HG03571 (cell line): ENCODE results near the gene ABCD1.

ENCODE experiments used
- ATAC-seq: cut with Tn5 transposase; IDR thresholded peaks from one replicate; pipeline ENCODE4 v1.9.1; 2021; ENCODE audit not compliant: unreplicated experiment

The ABCD1 gene

GRCh38 chrX:153773218-153773611 is 48.6 kb downstream of the ABCD1 start:
- no peak for ATAC-seq

DNA sequence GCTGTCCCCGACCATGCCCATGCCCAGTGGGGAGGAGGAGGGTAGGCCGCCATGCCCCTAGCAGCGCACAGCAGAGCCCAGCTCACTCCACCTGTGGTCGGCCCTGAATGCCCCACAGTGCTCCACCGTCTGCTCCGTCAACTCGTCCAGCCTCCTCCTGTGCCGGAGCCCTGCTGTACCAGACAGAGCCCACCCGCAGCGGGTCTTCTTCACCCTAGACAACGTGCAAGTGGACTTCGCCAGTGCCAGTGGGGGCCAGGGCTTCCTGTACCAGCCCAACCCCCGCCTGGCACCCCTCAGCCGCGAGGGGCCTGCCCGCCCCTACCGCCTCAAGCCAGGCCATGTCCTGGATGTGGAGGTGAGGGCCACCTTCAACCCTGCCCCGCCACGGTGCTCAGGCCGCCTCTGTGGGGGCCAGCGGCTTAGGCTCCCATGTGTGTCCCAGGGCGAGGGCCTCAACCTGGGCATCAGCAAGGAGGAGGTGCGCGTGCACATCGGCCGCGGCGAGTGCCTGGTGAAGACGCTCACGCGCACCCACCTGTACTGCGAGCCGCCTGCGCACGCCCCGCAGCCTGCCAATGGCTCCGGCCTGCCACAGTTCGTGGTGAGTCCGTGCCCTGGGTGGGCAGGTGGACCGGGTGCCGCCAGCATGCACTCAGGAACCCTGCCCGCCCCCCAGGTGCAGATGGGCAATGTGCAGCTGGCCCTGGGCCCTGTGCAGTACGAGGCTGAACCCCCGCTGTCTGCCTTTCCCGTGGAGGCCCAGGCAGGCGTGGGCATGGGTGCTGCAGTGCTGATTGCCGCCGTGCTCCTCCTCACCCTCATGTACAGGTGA is 49.3 kb downstream of the ABCD1 start:
- ATAC-seq: no peak

GRCh38 chrX:153774576-153775292 is 50.1 kb downstream of the ABCD1 start:
- ATAC-seq: no peak

DNA sequence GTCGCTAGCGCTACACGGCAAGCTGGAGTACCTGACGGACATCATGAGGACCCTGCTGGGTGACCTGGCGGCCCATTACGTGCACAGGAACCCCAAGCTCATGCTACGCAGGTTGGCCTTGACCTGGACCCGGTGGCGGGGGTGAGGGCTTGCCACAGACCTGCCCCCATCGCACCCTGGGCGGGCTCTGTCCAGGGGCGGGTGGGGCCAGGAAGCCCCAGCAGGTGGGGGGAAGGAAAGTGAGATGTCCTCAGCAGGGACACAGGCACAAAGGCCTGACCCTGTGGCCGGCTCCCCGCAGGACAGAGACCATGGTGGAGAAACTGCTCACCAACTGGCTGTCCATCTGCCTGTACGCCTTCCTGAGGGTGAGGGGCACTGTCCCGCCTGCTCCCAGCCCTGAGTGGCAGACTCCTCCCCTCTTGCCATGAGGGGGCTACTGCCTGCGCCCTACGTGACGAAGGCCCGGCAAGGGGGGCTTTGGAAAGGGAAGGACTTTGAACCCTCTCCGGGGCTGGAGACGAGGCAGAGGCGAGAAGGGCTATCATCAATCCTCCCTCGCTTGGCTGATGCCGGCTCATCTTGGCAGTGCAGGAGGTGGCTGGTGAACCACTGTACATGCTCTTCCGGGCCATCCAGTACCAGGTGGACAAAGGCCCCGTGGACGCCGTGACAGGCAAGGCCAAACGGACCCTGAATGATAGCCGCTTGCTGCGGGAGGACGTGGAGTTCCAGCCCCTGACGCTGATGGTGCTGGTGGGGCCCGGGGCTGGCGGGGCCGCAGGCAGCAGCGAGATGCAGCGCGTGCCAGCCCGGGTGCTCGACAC is 50.9 kb downstream of the ABCD1 start:
- no peak for ATAC-seq

DNA sequence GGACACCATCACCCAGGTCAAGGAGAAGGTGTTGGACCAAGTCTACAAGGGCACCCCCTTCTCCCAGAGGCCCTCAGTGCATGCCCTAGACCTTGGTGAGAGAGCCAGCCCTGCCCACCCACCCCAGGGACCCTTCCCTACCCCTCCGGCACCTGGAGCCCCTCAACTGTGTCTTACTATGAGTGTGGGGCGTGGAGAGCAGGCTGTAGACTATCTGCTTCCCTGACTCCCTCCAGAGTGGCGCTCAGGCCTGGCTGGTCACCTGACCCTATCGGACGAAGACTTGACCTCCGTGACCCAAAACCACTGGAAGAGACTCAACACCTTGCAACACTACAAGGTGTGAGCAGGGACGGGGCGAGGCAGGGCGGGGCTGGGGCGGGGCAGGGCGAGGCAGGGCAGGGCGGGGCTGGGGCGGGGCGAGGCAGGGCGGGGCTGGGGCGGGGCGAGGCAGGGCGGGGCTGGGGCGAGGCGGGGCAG is 51.5 kb downstream of the ABCD1 start:
- ATAC-seq: no peak

- no peak for ATAC-seq
Observed at GRCh38 chrX:153776611-153777045, 52.0 kb downstream of the ABCD1 start.

DNA sequence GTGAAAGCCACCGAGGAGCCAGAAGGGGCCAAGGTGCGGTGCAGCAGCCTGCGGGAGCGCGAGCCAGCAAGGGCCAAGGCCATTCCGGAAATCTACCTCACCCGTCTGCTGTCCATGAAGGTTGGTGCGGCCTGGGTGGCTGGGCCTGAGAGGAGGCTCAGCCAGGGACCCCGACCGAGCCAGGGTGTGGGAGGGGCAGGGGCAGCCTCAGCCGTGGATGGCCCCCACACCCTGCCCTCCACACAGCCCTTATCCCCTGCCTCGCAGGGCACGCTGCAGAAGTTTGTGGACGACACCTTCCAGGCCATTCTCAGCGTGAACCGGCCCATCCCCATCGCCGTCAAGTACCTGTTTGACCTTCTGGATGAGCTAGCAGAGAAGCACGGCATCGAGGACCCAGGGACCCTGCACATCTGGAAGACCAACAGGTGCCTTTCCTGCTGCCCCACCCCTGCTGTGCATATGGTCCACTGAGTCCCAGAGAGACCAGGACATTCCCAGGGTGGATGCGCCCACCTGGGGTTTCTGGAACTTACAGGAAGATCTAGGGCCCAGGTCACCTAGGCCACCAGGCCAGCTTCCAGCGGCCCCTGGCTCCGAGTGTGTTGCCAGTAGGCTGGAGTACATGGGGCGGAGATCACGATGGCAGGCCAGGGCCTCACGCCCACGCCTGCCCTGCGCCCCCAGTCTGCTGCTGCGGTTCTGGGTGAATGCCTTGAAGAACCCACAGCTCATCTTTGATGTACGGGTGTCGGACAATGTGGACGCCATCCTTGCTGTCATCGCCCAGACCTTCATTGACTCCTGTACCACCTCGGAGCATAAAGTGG is 52.8 kb downstream of the ABCD1 start:
- no peak for ATAC-seq

DNA sequence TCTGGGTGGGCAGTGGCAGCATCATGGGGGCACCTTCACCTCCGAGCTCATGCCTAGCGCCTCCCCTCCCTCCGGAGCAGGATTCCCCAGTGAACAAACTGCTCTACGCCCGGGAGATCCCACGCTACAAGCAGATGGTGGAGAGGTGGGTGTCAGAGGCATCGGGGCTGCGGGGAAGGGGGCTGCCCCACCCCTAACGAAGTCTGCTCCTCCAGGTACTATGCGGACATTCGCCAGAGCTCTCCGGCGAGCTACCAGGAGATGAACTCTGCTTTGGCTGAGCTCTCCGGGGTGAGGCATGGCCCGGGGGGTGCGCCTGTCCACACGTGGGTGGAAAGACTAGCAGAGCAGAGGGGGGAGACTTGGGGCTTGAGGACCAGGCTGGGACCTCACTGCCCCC is 53.5 kb downstream of the ABCD1 start:
- no peak for ATAC-seq

DNA sequence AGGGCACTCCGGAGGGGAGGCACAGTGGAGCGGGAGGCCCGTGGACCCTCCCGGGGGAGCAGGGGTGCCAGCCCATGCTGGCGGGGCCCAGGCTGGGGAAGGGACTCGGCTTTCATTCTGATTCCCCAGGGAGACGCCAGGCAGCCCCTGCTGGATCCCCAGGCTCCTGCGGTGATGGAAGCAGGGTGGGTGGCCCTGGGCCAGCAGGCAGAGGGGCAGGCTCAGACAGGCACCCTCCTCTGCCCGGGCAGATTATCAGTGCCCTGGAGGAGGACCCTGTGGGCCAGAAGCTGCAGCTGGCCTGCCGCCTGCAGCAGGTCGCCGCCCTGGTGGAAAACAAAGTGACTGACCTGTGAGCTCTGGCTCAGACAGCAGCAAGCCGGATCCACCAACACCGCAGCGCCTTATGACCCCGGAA is 54.0 kb downstream of the ABCD1 start:
- no peak for ATAC-seq

DNA sequence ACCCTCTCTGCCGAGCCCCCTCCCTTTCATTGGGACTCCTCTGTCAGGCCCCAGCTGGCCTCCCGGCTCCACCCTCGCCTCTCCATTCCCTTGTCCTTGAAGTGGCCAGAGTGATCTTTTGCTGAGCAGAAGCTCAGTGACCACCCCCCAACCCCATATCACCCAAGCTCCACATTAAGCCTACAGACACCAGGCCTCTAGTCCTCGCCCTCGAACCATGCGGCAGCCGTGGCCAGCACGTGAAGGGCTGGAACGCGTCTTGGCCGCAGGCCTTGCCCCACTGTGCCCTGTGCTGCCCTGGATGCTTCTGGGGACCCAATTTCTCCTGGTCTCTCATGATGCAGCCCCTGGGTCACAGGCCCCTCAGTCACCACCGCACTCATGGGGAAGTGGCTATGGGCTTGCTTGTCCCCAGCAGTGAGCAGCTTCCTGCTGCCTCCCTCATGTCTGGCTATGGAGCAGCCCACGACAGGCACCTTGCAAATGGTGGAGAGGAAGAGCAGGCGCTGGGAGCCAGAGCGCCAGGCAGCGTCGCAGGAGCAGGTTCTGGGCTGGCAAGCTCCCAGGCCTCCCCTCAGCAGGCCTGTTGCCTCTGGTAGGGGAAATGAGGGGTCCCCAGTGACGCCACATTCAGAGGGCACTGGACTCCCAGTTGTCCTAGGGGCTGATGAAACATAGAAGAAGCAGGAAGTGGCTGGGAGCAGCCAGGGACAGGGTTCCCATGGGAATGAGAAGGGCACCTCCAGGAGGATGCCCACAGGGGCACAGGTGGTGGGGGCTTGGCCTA is 55.4 kb downstream of the ABCD1 start:
- ATAC-seq: no peak

DNA sequence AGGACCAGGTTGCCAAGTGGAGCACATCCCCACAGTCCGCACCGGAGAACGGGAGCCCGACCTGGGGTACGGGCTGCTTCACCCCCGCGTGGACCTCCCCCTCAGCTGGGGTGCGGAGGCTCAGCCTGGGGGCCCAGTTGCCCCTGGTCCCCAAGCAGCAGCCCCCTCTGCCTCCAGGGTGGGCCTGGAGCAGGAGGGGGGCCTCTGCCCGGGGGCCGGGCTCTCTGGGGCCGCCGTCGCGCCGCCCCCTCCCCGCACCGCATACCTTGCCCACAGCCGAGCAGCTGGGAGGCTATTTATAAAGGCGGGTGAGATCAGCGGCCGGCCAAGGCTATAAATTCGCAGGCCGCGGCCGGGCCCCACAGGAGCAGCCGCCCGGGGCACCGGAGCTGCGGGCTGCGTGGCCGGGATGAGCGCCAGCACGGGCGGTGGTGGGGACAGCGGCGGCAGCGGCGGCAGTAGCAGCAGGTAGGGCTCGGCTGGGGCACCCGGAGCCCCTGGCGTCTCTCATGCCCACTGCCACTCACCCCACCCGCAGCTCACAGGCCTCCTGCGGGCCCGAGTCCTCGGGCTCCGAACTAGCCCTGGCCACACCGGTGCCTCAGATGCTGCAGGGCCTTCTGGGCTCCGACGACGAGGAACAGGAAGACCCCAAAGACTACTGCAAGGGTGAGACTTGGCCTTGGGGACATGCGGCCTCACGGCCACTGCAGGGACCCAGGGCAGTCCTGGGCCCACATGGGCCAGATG is 56.2 kb downstream of the ABCD1 start, which contains the start of gene SRPK3:
Gene SRPK3, plus strand, starts transcription at position 364 of the 750 bp plus-strand sequence. Its CDS starts 46 bp downstream, at position 410.
- no peak for ATAC-seq

- no peak for ATAC-seq
Observed at GRCh38 chrX:153781428-153782047, 56.9 kb downstream of the ABCD1 start.

GRCh38 chrX:153782313-153782712 is 57.7 kb downstream of the ABCD1 start:
- ATAC-seq: no peak

DNA sequence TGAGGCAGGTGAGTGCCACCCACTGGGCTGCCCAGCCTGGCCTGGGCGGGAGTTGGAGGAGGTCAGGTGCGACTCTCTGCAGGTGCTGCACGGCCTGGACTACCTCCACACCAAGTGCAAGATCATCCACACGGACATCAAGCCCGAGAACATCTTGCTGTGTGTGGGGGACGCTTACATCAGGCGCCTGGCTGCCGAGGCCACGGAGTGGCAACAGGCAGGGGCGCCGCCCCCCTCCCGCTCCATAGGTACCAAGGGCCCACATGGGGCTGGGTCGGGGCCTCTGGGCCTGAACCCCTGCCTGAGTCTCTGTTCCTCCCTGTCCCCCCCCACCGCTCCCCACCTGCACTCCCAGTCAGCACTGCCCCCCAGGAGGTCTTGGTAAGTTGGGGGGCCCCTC is 58.2 kb downstream of the ABCD1 start:
- ATAC-seq: no peak

DNA sequence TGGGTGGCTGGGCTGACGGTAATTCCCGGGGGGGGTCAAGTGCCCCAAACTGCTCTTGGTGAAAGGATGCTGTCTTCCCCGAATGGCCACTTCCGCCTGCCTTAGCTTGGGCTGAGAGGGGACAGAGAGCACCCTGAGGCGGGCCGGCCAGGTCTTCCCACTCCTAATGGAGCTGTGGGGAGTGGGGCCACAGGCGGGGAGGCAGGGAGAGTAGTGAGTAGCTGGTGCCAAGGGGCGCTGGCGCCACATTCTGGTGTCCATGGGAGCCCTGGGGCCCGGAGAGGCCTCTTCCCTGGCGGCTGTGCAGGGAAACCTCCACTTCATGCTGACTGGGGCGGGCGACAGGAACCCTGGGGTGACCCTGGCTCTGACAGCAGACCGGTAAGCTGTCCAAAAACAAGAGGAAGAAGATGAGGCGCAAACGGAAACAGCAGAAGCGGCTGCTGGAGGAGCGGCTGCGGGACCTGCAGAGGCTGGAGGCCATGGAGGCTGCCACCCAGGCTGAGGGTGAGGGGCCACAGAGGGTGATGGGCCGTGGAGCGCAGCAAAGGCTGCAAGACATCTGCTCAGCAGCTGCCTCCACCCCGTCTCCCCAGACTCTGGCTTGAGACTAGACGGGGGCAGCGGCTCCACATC is 58.8 kb downstream of the ABCD1 start:
- ATAC-seq: no peak

DNA sequence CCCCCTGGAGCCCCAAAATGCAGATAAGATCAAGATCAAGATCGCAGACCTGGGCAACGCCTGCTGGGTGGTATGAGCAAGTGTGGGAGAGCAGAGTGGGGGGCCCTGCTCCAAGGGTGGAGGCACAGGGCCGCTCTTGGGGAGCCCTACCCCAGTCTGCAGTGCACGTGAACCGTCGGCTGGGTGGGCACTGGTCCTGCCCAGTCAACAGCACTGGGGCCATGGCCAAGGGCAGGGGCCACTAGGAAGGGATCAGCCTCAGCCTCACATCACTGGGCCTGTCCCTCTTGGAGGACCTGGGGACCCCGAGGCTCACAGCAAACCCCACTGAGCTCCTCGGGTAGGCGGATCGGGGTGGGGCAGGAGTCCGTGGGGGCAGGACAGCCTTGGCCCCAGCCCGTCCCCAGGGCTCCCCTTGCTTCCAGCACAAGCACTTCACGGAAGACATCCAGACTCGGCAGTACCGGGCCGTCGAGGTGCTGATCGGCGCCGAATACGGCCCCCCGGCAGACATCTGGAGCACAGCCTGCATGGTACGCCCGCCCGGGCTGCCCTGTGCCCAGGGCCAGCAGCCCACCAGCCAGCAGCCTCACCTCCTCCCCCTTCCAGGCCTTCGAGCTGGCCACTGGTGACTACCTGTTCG is 59.8 kb downstream of the ABCD1 start:
- ATAC-seq: no peak

- ATAC-seq: no peak
Observed at GRCh38 chrX:153786669-153787068, 62.0 kb downstream of the ABCD1 start.
